ENCODE data around the gene MPRIP.

Gene MPRIP

DNA sequence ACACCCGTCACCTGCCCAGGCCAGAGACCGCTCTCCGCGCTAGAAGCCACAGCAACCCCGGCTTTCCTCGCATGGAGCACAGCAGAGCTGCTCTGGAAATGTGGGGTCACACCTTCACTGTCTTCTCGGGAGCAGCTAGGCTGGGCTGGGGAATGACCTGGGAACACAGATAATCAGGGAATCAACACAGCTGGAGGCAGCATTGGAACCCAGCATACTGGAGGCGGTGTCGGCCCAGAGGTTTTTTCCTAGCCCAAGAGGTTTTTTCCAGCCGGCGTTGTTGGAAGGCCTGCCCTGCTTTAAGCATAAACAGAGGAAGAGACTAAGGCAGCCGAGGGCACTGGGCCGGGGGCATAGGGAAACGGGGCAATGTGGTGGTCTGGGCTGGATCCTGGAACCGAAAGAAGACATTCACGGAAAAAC, 164.7 kb downstream of the MPRIP start:
- peak overlapping the region; percentile 1 for H3K4me3 ChIP-seq (ENCODE audit: control insufficient read depth, low read depth, low read length)
- TF ChIP-seq, protein P1, sequence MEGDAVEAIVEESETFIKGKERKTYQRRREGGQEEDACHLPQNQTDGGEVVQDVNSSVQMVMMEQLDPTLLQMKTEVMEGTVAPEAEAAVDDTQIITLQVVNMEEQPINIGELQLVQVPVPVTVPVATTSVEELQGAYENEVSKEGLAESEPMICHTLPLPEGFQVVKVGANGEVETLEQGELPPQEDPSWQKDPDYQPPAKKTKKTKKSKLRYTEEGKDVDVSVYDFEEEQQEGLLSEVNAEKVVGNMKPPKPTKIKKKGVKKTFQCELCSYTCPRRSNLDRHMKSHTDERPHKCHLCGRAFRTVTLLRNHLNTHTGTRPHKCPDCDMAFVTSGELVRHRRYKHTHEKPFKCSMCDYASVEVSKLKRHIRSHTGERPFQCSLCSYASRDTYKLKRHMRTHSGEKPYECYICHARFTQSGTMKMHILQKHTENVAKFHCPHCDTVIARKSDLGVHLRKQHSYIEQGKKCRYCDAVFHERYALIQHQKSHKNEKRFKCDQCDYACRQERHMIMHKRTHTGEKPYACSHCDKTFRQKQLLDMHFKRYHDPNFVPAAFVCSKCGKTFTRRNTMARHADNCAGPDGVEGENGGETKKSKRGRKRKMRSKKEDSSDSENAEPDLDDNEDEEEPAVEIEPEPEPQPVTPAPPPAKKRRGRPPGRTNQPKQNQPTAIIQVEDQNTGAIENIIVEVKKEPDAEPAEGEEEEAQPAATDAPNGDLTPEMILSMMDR (conservative IDR thresholded peaks at IDR 0.05; ENCODE audit: control insufficient read depth, insufficient read depth, low read depth, low read length): no peak
- DNase-seq (ENCODE audit: low read depth): no peak

DNA sequence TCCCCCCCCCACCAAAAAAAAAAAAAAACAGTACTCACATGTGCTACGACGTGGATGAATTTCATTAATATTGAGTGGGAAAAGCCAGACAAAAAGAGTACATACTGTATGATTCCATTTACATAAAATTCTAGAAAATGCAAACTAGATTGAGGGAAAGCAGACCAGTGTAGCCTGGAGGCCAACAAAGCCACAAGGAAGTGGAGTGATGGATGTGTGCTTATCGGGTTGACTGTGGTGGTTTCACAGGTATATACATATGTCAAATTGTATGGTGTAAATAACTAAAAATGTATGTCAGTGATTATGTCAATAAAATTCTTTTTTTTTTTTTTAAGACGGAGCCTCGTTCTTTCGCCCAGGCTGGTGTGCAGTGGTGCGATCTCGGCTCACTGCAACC, 165.7 kb downstream of the MPRIP start:
- TF ChIP-seq, protein P1 (conservative IDR thresholded peaks at IDR 0.05; ENCODE audit: control insufficient read depth, insufficient read depth, low read depth, low read length): no peak
- DNase-seq (ENCODE audit: low read depth): no peak
- no peak overlapping the region for H3K4me3 ChIP-seq (ENCODE audit: control insufficient read depth, low read depth, low read length)

DNA sequence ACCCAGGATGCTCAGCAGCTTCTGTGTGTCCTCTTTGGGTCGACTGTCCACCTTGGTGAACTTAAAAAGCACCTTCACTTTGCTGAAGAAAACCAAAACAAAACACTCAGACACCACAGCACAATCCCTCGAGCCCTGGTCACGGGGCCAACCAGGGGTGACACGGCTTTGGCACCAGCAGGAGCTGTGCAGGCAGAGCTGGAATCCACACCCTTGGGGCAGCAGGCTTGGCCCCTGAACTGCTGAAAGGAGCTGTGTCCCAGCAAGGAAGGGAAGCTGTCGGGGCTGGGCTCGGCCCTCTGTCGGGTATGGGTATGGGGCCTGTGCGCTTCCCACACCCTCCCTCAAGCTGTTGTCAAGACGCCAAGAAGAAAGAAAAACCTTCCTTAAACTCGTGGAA, 171.5 kb downstream of the MPRIP start:
- TF ChIP-seq, protein P1 (conservative IDR thresholded peaks at IDR 0.05; ENCODE audit: control insufficient read depth, insufficient read depth, low read depth, low read length): no peak

DNA sequence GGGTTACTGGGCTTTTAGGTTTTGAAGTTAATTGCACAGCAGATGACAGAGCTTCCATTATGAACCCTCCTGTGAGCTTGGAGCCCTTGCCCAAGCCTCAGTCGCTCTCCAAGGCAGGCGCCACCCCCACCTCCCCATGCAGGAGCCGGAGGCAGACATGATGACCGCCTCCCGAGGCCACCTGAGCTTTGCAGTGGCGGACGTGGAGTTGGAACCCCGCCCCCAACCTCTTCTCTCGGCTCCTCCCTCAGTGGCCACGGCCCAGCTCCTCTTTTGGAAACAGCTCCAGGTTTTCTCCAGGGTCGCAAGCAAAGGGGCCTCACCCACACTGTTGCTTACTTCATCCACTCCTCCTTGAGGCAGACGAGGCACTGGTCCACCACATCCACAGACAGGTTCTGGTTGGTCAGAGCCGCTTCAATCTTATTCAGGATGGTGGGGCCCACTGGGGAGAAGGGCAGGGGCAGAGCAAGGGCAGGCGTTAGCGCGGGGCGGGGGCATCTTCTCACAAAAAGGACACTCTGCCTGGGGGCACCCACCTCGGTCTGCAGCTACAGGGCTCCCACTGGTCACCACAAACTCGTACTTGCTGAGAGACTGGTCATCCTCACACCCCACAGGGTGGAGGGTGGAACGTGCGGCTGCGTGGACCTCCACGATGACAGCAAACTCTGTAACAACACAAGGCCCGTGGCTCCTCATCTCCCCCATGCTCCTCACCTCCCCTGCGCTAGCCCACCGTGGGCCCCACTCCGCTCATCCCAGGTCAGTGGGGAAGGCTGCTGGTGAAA, 172.6 kb downstream of the MPRIP start:
- TF ChIP-seq, protein P1 (conservative IDR thresholded peaks at IDR 0.05; ENCODE audit: control insufficient read depth, insufficient read depth, low read depth, low read length): no peak
- DNase-seq (ENCODE audit: low read depth): no peak
- no peak overlapping the region for H3K4me3 ChIP-seq (ENCODE audit: control insufficient read depth, low read depth, low read length)

More for the DNA sequence above, 171.5 kb downstream of the MPRIP start:
- no peak for DNase-seq (ENCODE audit: low read depth)
- no peak overlapping the region for H3K4me3 ChIP-seq (ENCODE audit: control insufficient read depth, low read depth, low read length)

DNA sequence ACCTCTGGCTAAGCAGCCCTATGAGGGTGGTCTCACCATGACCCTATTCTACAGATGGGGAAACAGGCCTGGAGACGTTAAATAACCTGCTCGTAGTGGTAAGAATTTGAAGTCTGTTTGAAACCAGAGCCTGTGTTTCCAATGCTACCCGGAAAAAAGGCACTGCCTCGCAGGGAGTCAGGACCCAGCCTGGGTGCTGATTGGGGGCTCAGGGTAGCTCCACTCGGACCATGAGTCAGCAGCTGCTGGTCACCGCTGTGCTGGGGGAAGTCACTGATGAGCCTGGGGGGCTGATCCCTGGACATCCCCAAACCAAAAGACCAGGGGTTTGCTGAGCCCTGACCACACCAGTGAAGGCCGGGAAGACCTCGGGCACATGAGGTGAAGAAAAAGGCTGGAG, 173.3 kb downstream of the MPRIP start:
- no peak overlapping the region for H3K4me3 ChIP-seq (ENCODE audit: control insufficient read depth, low read depth, low read length)
- no peak for DNase-seq (ENCODE audit: low read depth)
- TF ChIP-seq, protein P1 (conservative IDR thresholded peaks at IDR 0.05; ENCODE audit: control insufficient read depth, insufficient read depth, low read depth, low read length): no peak

DNA sequence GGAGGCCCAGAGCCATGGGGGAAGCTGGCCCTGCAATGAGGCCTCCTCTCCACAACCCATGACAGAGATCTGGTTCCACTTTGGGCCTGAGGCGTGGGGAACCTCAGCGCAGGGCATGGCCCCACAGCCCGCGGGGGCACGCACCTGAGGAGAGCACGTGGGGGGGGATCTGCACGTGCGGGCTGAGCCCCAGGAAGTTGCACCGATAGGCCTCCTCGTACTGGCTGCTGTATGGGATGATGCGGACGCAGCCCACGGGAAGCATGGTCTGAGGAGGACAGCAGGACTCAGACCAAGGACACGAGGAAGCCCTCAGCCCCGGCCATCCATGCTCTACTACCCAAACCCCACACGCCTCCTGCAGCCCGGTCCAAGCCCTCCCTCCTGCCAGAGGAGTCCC, 174.0 kb downstream of the MPRIP start:
- DNase-seq (ENCODE audit: low read depth): no peak
- TF ChIP-seq, protein P1 (conservative IDR thresholded peaks at IDR 0.05; ENCODE audit: control insufficient read depth, insufficient read depth, low read depth, low read length): no peak
- no peak overlapping the region for H3K4me3 ChIP-seq (ENCODE audit: control insufficient read depth, low read depth, low read length)
